GM19025 (cell line): ENCODE measurements around the gene NTM.

ENCODE experiments used
- ATAC-seq: cut with Tn5 transposase; IDR thresholded peaks from one replicate; pipeline ENCODE4 v1.9.1; 2021; ENCODE audit warnings: mild to moderate bottlenecking, low read depth, moderate library complexity; ENCODE audit not compliant: unreplicated experiment

NTM gene

GRCh38 chr11:131874070-131874469 lies 503.7 kb downstream of the NTM start:
- ATAC-seq: no peak

DNA sequence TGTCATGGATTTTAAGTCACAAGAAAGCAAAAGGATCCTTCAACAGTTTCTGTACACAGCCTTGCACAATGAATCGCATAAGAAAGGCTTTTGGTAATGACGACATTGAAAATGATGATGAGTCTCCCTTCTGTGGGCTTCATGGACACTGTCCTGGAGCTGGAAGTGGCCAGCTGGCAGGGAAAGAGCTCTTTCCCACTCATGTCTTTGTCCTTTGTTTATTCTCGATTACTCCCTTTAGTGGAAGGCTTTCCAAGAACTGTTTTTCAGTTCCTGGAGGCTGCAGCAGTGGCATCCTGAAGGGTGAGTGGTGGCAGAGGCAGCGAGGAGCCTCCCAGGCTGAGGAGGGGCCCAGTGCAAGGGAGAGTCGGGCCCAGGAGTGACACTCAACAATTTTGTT lies 505.2 kb downstream of the NTM start:
- no peak for ATAC-seq

DNA sequence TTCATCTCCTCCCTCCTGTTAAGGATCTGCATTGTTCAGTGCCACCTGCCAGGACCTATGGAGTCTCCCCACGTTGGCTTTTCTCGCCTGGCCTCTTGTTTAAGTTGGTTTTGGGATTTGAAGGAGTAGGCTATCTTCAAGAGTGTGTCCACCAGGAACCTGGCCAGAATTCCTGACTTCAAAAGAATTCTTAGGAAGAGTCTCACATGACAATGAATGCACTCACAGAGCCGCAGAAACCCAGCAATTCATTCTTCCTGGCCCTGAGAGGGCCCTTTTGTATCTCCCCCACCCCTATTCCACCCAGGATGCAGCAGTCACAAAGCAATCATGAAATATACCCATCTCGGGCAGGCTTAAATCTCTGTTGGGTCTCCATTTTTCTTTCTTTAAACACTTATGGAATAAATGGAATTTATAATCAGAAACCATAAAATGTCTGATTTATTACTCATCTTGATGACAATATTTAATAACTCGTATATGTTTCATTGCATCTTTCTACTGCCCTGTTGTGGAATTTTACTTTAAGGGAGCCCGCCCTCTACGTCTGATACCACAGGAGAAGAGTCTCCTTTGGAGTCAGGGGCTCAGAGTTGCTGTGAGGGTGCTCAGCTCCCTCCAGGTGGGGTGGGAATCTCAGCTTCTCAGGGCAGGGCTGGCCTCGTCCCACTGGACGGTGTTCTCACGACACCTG lies 507.0 kb downstream of the NTM start:
- ATAC-seq: no peak

GRCh38 chr11:131880316-131880715 lies 509.9 kb downstream of the NTM start:
- no peak for ATAC-seq

GRCh38 chr11:131880976-131881375 lies 510.6 kb downstream of the NTM start:
- ATAC-seq: no peak

GRCh38 chr11:131883332-131883731 lies 512.9 kb downstream of the NTM start:
- ATAC-seq: no peak

- ATAC-seq: peak; percentile 62
These were observed 514.2 kb downstream of the NTM start for GRCh38 chr11:131884461-131885073.

DNA sequence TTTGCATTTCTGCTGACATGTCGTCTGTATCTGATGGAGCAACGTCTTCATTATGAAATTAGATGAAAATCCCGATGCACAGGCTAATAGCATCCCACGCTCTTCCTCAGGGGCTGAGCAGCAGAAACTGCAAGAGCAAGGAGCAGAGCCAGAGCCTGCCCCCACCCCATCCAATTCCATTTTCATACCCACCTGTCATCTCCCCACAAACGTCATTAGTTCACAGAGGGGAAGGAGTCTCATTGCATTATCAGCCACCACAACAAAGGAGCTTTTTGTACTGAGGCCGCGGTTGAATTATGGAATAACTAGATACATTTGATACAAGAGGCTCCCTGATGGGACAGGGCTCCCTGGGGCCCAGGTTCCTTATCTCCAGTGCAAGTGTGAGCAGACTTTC lies 515.0 kb downstream of the NTM start:
- no peak for ATAC-seq

GRCh38 chr11:131886201-131886600 lies 515.8 kb downstream of the NTM start:
- no peak for ATAC-seq

DNA sequence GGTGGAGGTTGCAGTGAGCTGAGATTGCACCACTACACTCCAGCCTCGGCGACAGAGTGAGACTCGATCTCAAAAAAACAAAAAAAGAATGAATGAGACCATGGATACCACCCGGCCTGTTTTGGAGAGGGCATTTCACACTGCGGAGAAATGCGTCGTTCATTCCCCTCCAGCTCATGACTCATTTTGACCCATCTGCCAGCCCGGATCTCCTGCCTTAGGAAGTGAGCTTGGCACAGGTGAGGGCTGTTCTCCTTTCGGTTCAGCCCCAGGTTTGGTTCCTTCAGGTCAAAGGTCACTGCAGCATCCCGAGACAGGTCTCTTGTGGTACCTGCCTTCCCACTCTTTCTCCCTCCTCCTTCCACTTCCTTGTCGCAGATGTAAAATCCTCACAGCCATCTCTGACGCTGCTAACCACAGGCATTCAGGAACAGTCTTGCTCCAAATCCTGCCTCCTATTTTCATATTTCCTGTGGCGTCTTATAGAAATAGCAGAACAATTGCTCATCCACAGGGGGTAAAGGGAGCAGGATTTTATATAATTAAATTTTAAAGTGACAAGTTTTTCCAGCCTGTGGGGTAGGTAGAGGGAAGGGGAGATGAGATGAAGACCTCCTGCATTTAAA lies 517.9 kb downstream of the NTM start:
- ATAC-seq: no peak

GRCh38 chr11:131889146-131889577 lies 518.7 kb downstream of the NTM start:
- ATAC-seq: peak; percentile 26

DNA sequence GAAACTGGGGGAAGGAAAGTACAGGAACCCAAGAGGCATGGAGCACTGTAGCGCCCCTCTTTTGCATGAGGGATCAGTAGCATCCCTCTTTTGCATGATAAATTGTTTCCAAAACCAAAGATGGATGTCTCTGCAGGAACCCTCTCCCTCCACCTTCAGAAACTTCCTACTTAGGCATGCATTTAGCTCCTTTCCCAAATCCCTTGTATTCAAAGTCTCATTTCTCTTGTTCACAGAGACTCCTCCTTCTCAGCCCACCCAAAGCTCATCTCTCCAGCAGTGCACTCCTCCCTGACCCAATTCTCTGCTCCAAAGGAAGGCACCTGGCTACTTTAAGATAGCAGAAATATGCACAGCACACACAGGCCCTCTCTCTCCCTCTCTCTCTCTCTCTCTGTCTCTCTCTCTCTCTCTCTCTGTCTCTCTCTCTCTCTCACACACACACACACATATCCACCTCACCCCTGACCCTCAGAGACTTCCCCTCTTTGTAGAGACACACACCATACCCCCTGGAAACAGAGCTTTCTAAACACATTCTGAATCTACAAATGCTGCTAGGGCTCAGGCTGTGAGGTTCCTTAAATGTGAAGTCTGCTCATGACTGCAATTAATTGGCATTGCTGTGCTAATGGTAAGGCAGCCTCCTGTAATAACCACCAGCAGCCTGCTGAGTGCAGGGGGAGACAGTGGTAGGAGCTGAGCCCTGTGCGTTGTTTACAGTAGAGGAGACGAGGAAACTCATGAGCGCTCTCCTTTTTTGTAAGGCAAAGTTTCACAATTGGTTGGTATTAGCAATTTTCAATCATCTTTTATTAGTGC lies 519.6 kb downstream of the NTM start:
- ATAC-seq: no peak

DNA sequence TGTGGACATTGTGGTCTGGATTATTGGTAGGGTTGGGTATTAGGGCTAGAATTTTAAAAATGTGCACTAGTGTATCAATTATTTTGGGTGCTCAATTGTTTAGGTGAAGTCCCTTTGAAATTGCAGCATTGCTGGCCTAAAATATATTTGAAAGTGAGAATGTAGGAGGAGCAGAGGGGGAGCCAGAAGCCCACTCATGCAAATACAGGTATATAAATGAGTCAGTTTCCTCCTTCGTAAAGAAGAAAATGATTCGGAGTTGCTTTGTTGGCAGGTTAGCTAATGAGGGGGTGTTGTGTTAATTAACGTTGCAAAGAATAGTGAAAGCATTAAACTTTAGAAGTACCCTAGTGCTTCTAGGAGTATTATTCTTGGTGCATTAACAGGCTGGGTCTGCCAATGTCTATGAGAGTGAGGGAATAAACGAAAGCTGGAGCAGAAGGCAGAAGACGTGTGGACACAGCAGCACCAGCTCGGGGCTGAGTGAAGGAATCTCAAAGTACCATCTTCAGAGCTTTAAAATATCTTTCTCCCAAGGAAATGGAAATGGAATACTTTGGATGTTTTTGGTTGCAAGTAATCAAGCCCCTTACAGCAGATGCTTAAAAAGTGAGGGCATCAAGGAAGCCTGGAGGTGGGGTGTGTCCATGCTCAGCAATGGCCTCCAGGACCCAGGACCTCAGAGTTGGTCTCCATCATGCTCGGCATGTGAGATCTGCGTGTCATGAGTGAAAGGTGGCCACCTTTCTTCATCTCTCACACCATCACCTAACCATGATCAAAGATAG lies 522.9 kb downstream of the NTM start:
- ATAC-seq: peak; percentile 84

DNA sequence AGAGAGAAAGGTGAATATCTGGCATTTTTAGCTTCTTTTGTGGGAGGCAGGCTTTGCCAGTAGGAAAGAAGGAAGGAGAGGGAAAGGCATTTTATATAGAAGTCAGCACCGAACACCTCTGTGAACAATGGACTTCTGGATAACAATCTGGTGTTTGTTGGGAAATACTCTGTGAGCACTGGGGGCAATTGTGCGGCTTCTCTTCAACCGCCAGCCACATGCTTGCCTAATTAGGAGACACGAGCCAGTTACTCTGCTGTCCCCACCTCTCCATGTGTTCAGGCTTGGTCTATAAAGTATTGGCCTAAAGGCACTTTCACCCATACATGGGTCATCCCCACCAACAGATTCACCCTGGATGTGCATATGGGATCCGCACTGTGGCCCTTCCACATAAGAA lies 523.6 kb downstream of the NTM start:
- no peak for ATAC-seq

DNA sequence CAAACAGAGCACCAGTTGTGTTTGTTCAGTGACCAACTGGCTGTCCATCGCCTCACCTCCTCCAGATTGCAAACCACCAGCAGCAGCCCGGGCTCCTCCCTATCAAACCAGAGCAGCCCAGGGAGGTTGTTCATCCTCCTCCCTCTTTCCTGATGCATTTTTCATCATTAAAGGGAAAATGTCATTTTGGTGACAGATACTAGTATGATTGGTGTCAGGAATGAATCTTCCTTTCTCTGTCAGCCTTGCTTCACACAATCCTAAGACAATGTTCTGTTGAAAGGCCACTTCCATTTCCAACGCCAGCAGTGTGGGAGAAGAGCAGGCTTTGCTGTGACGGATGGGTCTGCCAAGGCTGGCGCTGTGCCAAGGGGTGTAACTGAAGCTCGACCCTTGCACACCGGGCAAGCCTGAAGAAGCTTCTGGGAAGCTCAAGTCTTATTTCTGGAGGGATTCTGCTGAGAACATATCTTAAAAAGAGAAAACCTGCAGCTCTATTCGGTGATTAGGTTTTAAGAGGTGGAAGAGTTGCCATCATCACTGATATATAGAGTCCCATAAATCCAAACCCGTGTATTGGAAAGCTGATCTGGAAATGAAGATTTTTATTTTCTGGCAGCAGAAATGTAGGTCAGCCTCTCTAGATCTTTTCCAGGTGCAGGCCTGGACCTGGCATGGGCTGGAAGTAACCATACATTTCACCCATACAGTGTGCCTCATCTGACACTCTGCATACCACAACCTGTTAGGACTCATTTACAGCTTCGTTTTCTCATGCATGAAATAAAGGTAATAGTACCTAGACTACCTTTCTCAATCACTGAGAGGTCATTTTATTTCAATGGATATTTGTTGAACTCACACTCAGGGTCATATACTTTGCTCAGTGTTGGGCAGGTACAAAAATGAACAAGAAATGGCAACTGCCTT lies 524.5 kb downstream of the NTM start:
- no peak for ATAC-seq

DNA sequence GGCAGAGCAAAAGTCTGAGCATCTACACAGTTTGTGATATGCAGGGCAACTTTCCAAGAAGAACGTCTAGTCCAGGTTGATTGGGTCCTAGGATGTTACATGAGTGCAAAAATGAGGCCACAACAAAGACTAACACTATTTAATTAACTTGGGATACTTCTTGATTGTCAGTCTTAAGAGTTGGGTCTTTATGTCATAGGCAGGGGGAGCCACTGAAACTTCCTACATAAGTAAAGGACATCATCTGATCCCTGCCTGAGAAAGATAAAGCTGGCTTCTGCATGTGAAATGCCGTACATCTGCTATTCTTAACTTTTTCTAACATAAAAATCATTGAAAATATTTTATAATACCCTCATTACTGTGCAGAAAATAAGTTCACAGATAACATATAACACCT lies 525.5 kb downstream of the NTM start:
- ATAC-seq: no peak

DNA sequence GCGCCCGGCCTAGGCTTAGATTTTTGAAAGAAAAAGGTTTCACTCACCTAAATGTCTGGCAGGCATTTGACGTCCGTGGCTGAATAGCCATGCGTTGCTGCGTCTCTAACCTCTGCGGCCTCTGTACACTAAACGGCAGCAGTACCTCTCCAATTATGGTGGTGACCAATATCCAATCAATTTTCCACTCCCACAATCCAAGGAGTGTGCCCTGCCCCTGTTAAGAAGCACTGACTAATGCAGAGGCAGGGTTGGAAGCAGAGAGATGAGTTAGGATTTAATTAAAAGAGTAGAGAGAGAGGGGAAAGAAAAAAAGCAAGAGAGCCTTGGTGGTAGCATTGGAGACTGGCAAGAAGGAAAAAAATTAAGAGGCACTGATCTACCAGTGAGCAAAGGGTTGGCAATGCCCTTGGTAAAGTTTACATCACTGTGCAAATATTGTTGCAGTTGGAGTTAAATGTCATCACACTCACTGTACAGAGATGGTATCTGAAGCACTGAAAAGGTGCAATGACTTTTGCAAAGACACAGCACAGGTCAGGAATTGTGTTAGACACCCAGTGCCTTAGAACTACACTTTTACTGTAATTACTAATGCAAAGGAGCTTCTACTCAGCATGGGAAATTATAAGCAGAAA lies 526.7 kb downstream of the NTM start:
- ATAC-seq: no peak

- ATAC-seq: no peak
These were observed 527.5 kb downstream of the NTM start for GRCh38 chr11:131897956-131898355.

DNA sequence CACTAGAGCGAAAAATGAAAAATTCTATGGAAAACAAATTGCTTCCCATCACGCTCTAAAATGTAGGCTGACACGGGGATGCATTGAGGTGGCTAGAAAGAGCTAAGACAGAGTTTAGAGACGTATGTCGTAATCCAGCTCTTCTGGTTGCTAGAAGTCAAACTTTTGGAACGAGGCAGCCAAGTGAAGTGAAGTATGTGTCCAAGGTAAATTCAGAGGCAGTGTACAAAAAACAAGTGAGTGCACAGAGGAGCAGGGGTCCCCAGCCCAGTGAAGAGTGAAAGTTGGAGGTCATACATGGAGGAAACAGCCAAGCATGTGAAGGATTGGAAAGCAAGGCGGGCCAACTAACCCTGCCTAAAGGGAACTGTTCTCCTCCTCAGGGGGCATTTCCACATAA lies 528.5 kb downstream of the NTM start:
- no peak for ATAC-seq
